T-helper 9 cell (primary cell): ENCODE data around the gene RXFP4.

Experiments used
- DNase-seq: peaks from one replicate; pipeline ENCODE4 v3.0.0-alpha.2; 2020

The RXFP4 gene

DNA sequence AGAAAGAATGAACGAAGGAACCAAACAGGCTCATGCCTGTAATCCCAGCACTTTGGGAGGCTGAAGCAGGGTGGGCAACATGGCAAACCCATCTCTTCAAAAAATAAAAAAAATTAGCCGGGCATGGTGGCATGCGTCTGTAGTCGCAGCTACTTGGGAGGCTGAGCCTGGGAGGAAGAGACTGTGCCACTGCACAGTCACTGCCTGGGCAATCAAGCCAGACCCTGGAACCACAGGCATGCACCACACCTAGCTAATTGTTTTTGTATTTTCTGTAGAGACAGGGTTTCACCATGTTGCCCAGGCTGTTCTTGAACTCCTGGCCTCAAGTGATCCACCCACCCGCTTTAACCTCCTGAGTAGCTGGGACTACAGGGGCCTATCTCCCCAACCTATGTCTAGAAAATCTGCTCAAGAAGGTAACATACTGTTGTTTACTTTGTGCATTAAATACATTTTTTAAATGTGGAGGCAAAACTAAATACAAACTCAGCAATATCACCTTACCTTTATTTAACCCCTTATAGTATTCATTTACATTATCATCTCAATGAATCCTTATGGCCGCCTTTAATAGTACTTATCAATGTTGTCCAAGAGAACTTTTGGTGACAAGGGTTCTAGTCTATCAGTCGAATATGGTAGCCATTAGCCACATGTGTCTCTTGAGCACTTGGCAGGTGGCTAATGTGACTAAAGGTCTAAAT lies 10.0 kb upstream of the RXFP4 start:
- no peak for DNase-seq

DNA sequence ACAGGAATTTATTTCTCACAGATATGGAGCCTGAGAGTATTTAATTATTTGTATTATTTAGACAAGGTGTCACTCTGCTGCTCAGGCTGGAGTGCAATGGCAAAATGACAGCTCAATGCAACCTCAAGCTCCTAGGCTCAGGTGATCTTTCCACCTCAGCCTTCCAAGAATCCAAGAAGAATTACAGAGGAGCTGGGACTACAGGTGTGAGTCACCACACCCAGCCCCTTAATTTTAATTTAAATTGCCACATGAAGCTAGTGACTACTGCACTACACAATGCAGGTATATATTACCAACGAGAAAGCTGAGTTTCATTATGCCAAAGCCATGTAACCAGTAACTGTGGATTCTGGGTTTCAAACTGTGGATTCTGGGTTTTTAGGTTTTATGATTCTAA lies 9.4 kb upstream of the RXFP4 start:
- DNase-seq = no peak

DNA sequence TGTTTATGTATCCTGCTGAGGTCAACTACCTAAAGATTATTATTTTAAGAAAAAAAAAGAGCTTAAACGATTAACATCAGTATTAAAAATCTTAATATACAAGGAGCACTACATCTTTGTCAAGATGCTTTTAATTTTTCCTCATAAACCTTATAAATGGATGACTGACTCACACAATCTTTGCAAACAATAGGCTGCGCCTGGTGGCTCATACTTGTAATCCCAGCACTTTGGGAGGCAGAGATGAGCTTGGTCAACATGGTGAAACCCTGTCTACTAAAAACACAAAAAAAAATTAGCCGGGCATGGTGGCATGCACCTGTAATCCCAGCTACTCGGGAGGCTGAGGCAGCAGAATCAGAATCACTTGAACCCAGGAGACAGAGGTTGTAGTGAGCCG lies 9.0 kb upstream of the RXFP4 start:
- DNase-seq = no peak

DNA sequence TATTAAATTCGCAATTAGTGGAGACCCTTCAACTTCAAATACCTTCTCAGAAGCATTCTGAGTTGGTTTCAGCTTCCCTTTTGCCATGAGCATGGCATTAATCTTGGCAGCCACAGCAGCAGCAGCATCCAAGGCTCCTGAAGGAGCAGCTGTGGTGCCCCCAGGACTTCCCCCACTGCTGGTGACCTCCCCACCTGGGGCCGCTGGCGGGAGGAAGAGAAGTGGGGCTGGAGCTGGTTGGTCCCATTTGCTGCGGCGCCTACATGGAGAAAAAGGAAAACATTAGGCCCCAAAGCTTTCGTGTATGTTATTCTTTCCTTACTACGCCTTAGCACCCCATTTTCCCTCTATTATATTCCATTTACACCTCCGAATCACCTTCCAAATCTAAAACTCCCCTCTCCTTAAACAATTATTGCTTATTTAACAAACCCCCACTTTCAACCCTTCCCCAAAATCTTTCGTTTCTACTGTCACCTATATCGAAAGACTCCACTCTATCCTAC lies 7.8 kb upstream of the RXFP4 start:
- DNase-seq = no peak

DNA sequence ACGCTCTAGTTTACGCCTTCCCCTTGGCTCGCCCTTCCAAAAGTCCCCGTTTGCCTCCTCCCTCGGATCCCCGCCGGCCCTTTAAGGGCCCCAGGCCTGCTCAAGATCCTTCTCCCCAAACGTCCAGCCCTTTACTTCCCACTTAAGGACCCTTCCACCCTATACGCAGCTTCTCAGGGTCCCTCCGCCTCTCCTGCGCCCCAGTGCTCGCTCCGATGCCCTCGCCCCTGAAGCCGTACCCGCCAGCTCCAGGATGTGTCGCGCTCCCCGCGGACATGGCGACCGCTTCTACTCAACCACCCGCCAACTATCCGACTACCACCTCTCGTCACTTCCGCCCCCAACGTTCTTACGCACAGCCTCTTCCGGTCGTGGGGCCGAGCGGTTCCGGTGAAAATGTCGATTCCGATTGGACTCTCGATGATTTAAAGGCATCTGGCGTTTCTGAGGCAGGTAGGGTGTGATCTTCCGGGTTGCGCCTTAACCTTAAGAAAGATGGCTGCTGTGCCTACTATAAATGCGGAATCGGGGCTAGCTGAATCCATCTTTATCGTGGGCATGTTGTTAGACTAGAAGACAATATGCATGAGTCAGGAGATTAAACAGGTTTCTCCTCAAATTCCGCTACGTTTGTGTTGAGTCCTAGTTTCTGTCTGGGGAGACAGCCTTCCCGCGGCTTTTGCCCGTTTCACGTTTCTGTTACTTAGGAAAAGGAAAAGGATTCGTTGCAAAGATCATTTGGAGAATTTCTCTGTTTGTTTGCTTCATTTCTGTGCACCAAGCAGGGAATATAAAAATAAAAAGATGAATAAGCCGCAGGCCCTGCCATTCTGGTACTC lies 7.1 kb upstream of the RXFP4 start, which contains the start of gene KHDC4:
Gene KHDC4 (minus strand): TSS at position 317 of the 839 bp plus-strand sequence. CDS start 40 bp downstream, at position 277.
- peak; percentile 86 for DNase-seq

DNA sequence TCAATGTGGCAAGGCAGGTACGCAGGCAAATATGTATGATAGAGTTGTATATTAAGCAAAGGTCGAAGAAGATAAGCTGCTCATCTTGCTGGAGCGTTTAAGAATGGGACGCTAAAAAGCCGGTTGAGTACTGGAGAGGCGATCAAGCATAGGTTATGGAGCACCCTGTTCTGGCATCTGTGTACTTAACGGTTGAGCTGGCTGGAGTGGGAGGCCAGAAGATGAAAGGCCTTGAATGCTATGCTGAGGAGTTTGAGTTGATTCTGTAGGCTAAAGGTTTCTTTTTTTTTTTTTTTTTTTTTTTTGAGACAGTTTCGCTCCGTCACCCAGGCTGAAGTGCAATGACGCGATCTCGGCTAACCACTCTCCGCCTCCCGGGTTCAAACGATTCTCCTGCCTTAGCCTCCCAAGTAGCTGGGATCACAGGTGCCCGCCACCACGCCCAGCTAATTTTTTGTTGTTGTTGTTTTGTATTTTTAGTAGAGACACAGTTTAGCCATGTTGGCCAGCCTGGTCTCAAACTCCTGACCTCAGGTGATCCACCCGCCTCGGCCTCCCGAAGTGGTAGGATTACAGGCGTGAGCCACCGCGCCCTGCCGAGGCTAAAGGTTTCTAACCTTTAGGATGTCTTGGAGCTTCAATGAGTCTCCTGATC lies 6.4 kb upstream of the RXFP4 start:
- no peak for DNase-seq

DNA sequence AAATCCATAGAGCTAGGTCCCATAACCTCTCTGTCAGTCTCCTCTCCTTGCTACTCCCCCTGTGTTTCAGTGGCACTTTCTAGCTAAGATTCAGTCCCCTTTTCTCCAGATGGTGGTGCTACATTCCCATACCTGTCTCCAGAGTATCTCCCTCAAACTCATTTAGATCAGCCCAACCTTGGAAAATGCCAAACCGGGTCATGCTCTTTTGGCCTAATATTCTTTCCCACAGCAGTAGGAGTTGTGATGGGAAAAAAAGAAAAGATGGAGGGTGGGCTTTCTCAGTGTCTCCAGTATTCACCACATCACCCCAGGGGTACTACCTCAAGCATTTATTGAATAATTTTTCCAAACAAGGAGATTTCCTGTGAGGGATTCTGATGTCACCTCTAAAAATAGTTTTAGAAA lies 3.2 kb upstream of the RXFP4 start:
- no peak for DNase-seq

DNA sequence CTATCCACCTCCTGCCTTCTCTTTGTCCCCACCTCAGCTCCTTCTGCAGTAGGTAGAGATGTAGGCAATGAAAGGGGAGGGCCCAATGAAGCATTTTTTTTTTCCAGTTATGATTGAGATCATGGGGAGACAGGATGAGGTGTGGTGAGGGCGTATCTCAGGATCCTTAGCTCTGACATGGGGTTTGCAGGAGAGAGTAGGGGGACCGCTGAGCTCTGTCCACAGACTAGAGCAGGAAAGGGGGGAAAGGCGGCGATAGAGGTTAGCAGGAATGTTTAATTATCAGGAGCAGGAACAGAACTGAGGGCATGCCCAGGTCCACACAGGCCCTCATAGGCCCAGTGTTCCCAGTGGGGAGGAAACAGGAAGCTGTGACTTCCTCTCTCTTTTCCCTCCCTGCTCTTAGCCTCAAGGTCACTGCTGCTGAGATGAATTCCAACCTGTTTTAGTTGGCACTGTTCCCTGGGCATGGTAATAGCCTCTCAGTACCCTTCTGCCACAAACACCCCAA lies 901 bp upstream of the RXFP4 start:
- DNase-seq = no peak

DNA sequence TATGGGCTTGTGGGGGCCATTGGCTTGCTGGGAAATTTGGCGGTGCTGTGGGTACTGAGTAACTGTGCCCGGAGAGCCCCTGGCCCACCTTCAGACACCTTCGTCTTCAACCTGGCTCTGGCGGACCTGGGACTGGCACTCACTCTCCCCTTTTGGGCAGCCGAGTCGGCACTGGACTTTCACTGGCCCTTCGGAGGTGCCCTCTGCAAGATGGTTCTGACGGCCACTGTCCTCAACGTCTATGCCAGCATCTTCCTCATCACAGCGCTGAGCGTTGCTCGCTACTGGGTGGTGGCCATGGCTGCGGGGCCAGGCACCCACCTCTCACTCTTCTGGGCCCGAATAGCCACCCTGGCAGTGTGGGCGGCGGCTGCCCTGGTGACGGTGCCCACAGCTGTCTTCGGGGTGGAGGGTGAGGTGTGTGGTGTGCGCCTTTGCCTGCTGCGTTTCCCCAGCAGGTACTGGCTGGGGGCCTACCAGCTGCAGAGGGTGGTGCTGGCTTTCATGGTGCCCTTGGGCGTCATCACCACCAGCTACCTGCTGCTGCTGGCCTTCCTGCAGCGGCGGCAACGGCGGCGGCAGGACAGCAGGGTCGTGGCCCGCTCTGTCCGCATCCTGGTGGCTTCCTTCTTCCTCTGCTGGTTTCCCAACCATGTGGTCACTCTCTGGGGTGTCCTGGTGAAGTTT lies 550 bp downstream of the RXFP4 start:
- no peak for DNase-seq

DNA sequence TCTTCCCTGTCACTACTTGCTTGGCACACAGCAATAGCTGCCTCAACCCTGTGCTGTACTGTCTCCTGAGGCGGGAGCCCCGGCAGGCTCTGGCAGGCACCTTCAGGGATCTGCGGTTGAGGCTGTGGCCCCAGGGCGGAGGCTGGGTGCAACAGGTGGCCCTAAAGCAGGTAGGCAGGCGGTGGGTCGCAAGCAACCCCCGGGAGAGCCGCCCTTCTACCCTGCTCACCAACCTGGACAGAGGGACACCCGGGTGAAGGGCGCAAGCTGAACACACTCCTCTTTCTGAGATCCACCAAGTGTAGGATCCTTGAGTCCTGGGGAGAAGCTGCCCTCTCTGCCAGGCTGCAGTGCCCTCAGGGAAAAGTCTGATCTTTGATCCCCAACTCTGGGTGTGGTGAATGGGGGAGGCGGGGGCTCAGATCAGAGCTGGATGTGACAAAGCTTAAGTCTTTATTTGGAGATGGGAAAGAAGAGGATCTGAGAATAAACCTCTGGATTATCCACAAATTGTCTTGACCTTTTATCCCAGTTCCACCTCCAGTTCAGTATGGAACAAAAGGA lies 1.2 kb downstream of the RXFP4 start:
- no peak for DNase-seq

DNA sequence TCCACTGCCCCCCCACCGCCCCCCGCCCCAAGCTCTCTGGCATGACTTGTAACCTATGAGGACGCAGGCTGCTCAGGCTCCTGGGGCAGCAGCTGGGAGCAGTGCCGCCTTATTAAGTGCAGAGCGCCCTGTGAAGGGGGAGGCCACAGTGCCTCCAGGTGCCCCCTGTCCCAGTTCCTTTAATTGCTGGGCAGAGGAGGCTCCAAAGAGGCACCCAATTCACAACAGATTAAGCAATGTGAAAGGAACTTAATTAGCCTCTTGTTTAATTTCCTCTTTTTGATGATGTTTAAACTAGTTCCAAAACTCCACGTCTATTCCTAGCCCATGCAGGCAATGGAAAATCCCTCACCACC lies 3.0 kb downstream of the RXFP4 start:
- no peak for DNase-seq

DNA sequence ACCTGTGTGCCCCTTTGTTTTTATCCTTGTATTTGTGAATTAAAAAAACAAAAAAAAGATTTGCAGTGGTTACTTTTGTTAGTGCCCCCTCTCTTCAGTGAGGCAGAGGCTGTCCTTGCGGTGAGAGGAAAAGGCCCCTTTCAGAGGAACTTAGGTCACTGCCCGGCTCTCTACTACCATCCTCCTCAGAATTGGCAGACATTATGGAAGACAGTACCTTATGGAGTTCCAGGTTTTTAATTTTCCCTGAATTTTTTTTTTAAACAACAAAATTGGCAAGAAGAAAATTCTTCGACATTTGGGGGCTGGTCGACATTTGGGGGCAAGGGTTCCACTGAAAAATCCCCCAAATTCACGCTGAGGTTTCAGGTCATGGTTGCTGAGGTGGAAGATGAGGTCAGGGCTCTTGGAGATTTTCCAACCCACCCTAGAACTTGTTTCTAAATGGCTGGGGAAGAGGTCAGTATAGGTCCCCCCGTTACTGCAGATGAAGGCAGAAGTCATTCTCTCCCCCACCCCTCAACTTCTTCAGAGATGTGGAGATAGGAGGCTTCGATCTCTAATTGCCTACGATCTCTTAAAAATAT lies 5.3 kb downstream of the RXFP4 start:
- no peak for DNase-seq

DNA sequence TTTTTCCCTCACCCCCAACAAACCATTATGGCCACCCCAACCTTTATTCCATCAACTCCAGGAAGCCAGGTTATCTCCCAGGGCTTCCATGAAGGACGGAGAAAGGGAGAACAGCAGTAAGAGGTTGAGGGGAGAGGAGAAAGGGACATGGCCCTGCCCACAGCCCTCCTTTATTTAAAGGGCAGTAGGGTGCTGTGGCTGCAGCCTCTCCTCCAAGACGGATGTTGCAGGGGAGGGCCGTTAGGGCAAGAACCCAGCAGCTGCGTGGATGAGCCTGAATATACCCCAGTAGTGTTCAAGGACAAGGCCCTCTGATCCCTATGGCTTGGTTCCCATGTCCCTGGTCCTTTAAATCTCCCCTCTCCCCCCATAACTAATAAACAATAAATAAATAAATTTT lies 5.9 kb downstream of the RXFP4 start:
- DNase-seq = no peak

DNA sequence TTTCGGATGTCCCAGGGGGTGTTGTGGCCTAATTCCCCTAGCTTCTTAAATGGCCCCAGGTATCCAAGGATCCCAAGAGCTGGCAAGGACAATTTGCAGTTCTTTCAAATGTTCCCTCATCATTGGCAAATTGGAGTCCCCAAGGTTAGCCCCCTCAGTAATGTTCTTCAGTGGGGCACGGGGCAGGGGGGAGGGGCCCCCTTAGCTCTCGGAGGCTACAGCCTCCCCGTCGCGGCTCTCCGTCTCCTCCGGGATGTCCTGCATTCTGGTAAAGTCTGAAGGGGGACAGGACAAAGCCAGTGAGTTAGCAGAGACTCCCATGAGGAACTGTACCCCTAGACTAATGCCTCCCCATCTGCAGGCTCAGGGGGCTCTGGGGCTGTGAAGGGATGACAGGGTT lies 6.3 kb downstream of the RXFP4 start:
- DNase-seq = no peak

DNA sequence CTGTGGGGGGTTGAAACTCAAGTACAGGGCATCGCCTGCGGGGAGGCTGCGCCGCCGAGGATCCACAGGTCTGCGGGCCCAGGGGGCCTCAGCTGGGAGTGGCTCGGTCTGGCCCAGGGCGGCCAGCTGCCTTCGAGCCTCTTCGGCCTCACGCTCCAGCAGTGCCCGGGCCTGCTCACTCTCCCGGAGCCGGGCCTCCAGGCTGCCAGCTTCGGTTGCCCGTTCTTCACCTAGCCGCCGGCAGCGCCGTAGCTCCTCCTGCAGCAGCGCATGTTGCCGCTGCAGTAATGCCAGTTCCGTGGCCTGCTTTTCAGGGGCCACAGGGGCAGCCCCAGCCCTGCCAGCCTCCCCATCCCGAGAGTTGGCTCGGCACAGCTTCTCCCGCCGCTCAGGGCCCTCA lies 9.4 kb downstream of the RXFP4 start:
- DNase-seq = no peak

DNA sequence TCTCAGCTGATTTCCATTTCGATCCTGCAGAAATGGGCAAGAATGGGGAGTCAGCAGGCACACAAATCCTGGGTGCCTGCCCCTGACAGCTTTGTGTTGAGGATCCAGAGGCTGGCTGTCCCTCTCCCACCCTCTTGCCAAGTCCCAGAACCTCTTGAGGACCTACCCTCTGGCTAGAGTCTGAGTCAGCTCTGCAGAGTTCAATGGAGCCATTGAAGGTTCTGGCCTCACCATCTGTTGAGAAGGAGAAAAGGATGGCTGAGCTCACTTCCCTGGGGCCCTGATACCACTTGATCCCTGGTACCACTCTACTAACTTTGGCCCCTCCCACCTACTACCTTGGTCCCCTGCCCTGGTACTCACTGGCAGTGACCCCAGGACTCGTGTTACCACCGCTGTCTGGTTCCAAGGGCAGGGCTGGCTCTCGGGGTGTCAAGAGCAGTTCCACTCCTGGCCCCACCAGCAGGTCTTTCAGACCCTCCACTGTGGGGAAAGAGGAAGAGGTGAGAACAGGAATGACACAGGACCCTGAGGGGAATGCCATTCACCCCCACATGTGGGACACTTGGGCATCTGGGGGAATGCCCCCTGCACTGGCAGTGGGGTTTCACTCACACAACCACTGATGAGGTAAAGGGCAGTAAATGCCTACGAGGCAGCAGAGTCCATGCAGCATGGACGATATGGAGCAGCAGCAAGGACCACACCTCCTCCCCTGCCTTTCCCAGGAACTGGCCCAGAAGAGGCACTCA lies 10.5 kb downstream of the RXFP4 start:
- no peak for DNase-seq

DNA sequence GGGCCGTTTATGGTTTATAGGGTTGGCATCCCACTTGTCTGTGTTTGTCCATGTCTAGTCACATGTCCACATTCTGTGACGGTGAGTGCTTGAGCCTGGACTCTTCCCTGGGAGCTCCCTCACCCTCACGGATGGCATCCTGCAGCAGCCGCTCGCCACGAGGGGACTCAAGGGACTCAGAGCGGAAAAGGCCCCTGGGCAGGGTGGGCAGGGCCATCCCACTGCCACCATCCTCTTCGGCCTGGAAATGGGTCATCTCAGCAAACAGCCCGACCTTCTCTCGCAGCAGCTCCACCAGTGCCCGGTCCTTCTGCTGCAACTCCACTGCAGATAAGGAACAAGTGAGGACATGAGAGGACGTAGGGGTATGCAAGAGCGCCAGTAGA lies 11.1 kb downstream of the RXFP4 start:
- DNase-seq = no peak

DNA sequence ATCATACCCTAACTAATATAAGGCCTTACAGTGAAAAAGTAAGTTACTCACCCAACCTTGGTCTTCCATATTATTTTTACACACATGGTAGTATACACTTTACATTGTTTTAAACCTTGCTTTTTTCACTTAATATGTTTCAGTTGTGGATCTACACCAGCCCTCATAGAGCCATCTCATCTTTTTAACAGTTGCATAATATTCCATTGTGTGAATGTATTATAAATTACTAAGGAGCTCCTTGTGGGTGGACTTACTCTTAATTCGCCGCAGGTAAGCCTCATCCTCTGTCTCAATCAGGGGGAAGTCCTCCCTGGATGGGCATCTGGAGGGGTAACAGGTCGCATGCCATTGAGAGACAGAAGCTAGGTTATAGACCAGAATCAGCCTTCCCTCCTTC lies 13.2 kb downstream of the RXFP4 start:
- DNase-seq = no peak

DNA sequence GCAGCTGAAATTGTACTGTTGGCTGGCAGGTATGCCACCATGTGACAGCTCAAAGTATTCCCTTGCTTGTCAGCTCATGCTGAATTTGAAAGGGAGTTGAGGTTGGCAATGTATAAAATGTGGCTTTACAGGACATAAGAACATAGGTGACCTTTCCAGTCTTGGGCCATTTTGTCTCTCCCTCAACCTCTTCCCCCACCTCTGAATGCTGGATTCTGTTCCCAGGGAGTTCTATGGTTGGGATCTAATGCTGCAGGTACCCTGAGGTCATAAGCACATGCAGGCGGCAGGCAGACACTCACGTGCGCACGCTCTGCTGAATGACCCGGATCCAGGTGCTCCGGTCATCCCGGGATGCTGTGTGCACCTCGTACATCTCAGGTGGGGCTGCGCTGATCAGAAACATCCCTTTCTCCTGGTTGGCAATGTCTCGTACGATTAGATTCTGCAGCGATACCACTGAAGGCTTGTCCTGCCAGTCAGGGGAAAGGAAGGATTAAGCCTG lies 16.0 kb downstream of the RXFP4 start:
- DNase-seq = no peak

DNA sequence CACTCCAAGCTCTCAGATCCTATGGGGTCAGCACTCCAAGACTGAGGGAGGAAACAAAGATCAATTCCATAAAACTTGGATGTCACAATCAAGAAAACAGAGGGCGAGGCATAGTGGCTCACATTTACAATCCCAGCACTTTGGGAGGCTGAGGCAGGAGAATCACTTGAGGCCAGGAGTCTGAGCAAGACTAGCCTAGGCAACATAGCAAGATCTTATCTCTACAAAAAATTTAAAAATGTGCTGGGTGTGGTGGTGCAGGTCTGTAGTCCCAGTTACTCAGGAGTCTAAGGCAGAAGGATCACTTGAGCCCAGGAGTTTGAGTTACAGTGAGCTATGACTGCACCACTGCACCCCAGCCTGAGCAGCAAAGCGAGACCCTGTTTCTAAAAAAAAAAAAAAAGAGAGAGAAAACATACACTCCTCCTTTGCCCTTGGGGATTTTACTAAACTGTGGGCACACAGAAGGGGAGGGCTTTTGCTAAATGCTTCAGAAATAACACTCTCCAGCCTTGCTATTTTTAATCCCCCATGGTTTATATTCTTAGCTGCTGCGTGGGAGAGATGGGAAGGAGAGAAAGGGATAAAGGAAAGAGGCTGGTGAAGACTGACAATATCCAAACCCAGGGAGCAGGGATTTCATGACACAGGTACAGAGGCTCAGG lies 18.8 kb downstream of the RXFP4 start:
- no peak for DNase-seq

DNA sequence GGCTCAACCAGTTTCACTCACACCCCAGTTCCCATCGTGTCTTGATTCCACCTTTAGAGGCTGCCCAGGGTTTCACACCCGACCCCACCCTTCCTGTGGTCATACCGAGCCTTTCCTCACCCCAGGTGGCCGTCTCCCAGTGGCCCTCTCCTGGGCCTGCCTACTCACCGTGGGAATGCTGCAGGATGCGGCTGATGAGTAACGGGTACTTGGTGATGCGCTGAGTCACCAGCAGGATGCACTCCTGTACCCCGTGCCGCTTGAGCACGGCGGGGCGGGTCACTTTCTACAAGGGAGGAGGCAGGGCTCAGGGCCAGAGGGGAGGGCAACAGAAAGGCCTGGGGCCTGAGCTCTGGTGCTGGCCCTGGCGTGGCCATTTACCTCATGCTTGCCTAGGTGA lies 20.5 kb downstream of the RXFP4 start:
- DNase-seq = no peak
